ENCODE results near the gene PPP1R9B. TPM values are rescaled to one million over a fixed set of nuclear protein-coding genes. Genes with fewer than 3 reads are reported as not detected.

PPP1R9B gene
- total RNA-seq, 1 donor from 2014 or later: 16.6 TPM

DNA sequence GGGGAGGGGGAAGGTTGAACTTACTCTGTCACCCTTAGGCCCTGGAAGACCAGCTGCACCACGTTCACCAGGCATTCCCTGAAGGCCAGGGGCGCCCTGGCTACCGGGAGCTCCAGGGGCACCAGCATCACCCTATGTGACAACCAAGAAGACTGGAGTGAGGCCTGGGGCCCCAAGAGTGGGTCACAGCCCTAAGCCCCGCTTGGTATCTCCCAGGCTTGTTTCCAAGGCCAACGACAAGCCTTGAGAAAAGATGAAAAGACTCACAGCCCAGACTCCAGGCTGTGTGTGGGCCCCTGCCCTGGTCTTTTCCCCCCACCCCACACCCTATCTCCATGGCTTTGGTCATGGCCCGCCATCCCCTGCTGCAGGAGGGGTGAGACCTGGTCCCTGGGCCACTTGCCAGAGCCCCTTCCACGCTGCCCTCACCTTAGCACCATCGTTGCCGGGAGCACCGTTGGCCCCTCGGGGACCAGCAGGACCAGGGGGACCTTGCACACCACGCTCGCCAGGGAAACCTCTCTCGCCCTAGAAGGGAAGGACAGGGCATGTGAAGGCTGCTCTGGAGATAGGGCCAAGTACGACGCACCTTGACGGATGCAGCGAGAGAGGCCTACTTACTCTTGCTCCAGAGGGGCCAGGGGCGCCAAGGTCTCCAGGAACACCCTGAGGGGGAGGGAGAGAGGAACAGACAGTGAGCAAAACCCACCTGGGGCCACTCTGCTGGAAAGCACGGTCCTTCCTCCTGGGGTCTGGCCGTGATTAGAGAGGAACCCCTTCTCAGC is 41.1 kb upstream of the PPP1R9B start:
- peaks cover 47% of the 10 kb centered on the region for H3K36me3 ChIP-seq (ENCODE audit: control insufficient read depth, insufficient read depth, low read length)
- no peak for FAIRE-seq
- TF ChIP-seq, protein P1, sequence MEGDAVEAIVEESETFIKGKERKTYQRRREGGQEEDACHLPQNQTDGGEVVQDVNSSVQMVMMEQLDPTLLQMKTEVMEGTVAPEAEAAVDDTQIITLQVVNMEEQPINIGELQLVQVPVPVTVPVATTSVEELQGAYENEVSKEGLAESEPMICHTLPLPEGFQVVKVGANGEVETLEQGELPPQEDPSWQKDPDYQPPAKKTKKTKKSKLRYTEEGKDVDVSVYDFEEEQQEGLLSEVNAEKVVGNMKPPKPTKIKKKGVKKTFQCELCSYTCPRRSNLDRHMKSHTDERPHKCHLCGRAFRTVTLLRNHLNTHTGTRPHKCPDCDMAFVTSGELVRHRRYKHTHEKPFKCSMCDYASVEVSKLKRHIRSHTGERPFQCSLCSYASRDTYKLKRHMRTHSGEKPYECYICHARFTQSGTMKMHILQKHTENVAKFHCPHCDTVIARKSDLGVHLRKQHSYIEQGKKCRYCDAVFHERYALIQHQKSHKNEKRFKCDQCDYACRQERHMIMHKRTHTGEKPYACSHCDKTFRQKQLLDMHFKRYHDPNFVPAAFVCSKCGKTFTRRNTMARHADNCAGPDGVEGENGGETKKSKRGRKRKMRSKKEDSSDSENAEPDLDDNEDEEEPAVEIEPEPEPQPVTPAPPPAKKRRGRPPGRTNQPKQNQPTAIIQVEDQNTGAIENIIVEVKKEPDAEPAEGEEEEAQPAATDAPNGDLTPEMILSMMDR (IDR thresholded peaks at IDR 0.05; ENCODE audit: insufficient read depth, low read length, severe bottlenecking): no peak

DNA sequence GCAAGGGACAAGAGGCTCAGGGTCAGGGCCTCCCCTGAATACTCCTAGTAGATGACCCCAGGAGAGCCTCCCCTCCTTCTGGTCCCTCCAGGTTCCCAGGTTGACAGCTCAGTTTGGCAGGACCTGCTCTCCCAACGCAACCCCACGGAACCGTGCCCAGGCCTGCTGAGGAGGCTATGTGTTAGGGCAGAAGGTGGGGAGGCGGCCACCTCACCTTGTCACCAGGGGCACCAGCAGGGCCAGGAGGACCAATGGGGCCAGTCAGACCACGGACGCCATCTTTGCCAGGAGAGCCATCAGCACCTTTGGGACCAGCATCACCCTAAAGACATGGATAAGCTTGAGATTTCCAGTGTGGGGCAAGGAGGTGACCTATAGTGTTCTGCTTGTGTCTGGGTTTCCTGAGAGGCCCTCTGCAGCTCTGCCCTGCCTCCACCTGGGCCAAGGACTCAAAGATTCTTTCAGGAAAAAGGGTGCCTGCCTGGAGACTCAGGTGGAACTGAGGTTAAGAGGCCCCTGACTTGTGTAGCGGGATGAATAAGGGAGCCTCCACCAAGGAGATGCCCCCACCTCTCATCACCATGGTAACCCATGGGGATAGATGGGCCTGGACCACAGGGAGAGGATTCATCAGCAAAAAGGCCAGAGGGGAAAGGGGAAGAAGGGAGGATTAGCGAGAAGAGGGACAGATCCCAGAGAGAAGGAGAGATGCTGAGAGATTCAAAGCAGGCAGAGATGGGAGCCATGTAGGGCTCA is 40.3 kb upstream of the PPP1R9B start:
- DNase-seq (ENCODE audit: low read depth): no peak
- Histone ChIP-seq H3K36me3 (ENCODE audit: control insufficient read depth, insufficient read depth, low read length) (peaks cover 46% of the 10 kb centered on the region), H3K4me3 (ENCODE audit: low read depth, low read length) (no peak overlapping the region), H3K27me3 (ENCODE audit: control insufficient read depth, insufficient read depth, low read length) (no peaks in the 10 kb centered on the region)
- no peak for FAIRE-seq
- TF ChIP-seq, protein P1 (IDR thresholded peaks at IDR 0.05; ENCODE audit: insufficient read depth, low read length, severe bottlenecking): no peak

More for the DNA sequence above, 41.1 kb upstream of the PPP1R9B start:
- H3K4me3 ChIP-seq (ENCODE audit: low read depth, low read length): no peak overlapping the region
- DNase-seq (ENCODE audit: low read depth): no peak
- H3K27me3 ChIP-seq (ENCODE audit: control insufficient read depth, insufficient read depth, low read length): no peaks in the 10 kb centered on the region

DNA sequence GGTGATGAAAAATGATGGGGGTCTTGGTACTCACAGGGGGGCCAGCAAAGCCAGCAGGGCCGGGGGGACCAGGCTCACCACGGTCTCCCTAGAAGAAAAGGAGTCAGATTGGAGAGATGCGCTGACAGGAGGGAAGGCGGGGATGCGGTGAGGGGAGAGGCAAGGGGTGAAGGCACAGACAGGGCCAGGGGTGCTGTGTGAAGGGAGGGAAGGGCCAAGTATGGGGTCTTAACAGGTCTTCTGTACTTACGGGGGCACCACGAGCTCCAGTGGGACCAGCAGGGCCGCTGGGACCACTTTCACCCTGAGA is 39.8 kb upstream of the PPP1R9B start:
- DNase-seq (ENCODE audit: low read depth) (no peak), FAIRE-seq (no peak)
- Histone ChIP-seq H3K27me3 (ENCODE audit: control insufficient read depth, insufficient read depth, low read length) (no peaks in the 10 kb centered on the region), H3K4me3 (ENCODE audit: low read depth, low read length) (no peak overlapping the region), H3K36me3 (ENCODE audit: control insufficient read depth, insufficient read depth, low read length) (peaks cover 46% of the 10 kb centered on the region)
- TF ChIP-seq, protein P1 (IDR thresholded peaks at IDR 0.05; ENCODE audit: insufficient read depth, low read length, severe bottlenecking): no peak

DNA sequence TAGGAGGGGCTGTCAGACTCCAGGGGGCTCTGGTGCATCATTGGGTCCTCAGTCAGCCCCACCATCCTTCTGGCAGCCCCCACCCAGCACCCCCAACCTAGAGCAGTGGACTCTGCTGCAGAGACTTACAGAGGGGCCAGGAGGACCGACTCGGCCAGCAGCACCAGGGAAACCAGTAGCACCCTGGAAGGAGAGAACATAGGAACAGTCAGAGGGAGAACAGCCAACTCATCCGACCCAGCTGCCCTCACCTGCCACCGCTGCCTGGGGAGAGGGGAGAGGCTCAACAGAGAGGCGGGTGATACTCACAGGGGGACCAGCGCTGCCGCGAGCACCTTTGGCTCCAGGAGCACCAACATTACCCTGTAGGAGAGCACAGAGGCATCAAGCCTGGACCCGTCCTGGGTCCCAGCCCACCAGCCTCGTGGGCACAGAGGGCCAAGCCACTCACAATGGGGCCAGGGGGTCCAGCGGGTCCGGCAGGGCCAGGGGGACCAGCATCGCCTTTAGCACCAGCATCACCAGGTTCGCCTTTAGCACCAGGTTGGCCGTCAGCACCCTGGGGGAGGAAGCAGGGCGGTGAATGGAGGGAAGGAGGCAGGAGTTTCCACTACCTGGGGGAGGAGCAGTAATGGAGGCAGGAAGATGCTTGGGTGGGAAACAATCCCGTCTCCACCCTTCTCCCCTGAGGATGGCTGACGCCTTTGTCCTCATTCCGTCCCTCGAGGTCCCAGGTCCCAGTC is 39.2 kb upstream of the PPP1R9B start:
- no peak for FAIRE-seq

DNA sequence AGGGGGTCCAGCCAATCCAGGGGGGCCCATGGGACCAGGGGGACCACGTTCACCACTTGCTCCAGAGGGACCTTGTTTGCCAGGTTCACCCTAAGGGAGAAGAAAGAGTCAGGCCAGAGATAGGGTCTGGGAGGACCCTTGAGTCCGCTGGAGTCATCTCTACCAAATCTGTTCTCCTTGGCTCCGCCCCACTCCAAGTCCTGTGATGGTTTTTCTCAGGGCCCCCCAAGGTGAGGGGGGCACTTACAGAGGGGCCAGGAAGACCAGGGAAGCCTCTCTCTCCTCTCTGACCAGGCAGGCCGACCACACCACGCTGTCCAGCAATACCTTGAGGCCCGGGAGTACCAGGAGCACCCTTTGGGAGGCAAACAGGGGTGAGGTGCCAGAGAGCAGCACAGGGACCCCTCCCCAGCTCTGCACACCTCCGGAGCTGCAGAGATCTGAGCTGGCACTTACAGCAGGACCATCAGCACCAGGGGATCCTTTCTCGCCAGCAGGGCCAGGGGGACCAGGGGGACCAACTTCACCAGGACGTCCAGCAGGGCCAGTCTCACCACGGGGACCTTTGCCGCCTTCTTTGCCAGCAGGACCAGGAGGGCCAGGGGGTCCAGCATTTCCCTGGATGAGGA is 38.6 kb upstream of the PPP1R9B start:
- TF ChIP-seq, protein P1 (IDR thresholded peaks at IDR 0.05; ENCODE audit: insufficient read depth, low read length, severe bottlenecking): no peak
- Histone ChIP-seq H3K36me3 (ENCODE audit: control insufficient read depth, insufficient read depth, low read length) (peaks cover 42% of the 10 kb centered on the region), H3K27me3 (ENCODE audit: control insufficient read depth, insufficient read depth, low read length) (no peaks in the 10 kb centered on the region), H3K4me3 (ENCODE audit: low read depth, low read length) (no peak overlapping the region)
- FAIRE-seq (no peak), DNase-seq (ENCODE audit: low read depth) (no peak)

More for the DNA sequence above, 39.2 kb upstream of the PPP1R9B start:
- H3K4me3 ChIP-seq (ENCODE audit: low read depth, low read length): no peak overlapping the region
- TF ChIP-seq, protein P1 (IDR thresholded peaks at IDR 0.05; ENCODE audit: insufficient read depth, low read length, severe bottlenecking): no peak
- DNase-seq (ENCODE audit: low read depth): no peak
- no peaks in the 10 kb centered on the region for H3K27me3 ChIP-seq (ENCODE audit: control insufficient read depth, insufficient read depth, low read length)
- peaks cover 45% of the 10 kb centered on the region for H3K36me3 ChIP-seq (ENCODE audit: control insufficient read depth, insufficient read depth, low read length)

Measured in bronchial epithelial cell (primary cell).